Ovary (tissue), 9 donors: ENCODE data around the gene ELANE. TPM values are rescaled to one million over a fixed set of nuclear protein-coding genes. Genes with fewer than 3 reads are reported as not detected.

Experiments
- DNase-seq, 5 donors: peaks; one replicate each; pipeline ENCODE4 v3.0.0-alpha.2; 2019 to 2020
- H3K27ac ChIP-seq, 2 donors: fragments of 200-600 bp; one replicate each; pipeline versions ENCODE4 v1.5.1 to v1.8.0; 2019 to 2022
- H3K27me3 ChIP-seq: fragments of 200-600 bp; one replicate; pipeline ENCODE4 v1.8.0; 2022
- H3K36me3 ChIP-seq: fragments of 200-600 bp; sonication (generic); one replicate; pipeline ENCODE4 v1.5.1; 2019
- H3K4me1 ChIP-seq: one replicate; pipeline ENCODE4 v1.8.1; 2013; ENCODE audit warnings: mild to moderate bottlenecking, moderate library complexity; ENCODE audit not compliant: insufficient read depth
- H3K4me3 ChIP-seq: fragments of 200-600 bp; sonication (generic); one replicate; pipeline ENCODE4 v1.5.1; 2017
- H3K9me3 ChIP-seq, 2 donors: fragments of 200-600 bp in 1 of 2; sonication (generic) in 1 of 2; one replicate each; pipeline versions ENCODE4 v1.5.1 to v1.8.1; 2013 to 2019; ENCODE audit warnings: mild to moderate bottlenecking in 1 of 2, moderate library complexity in 1 of 2
- CTCF ChIP-seq, 3 donors: fragments of 450-650 bp in 2 of 3; fragments of 200-600 bp in 1 of 3; IDR thresholded peaks; one replicate each; pipeline versions ENCODE4 v1.5.1 to v1.8.0; 2016 to 2022; ENCODE audit warnings: antibody characterized with exemption in 3 of 3, mild to moderate bottlenecking in 1 of 3
- EP300 ChIP-seq: sonication (generic); formaldehyde crosslinking; IDR thresholded peaks from one replicate; pipeline ENCODE4 v1.6.1; 2017; ENCODE audit warnings: antibody characterized with exemption
- POLR2A ChIP-seq: fragments of 450-650 bp; IDR thresholded peaks from one replicate; pipeline ENCODE4 v1.6.1; 2017; ENCODE audit warnings: antibody characterized with exemption, mild to moderate bottlenecking, moderate library complexity
- WGBS, 3 donors: extraction: QIAGEN DNeasy Blood & Tissue Kit in 1 of 3; methylation state at CpG; one replicate each; pipeline versions ENCODE4 v1.1.5 to v1.1.7; 2013 to 2017; 5-methylcytosine and 5-hydroxymethylcytosine counted together
- intact Hi-C, 4 donors: fragments of 100-400 bp; cut with DNase I; formaldehyde crosslinking; loops; one replicate each; pipeline versions ENCODE4 v1.11.0 to v1.15.1; 2022 to 2023
- polyA plus RNA-seq, 2 donors: library from polyadenylated mRNA; stranded (reverse); fragments of 200-250 nt in 1 of 2; fragments of 350-450 nt in 1 of 2; fragmentation: Illumina TruSeq in 1 of 2; extraction: RNeasy Lipid Tissue Mini Kit (QIAGEN cat#74804) in 1 of 2; gene quantifications; one replicate each; pipeline ENCODE4 v1.2.3, GENCODE V29; 2013 to 2014
- total RNA-seq, 7 donors: library from RNA; depleted of rRNA in 2 of 7; stranded (reverse); fragments of >200 nt in 2 of 7; fragmentation: NEBNext Ultra II Directional in 3 of 7; extraction: Animal tissue kit (Norgen Biotek cat#: 25700) in 3 of 7; gene quantifications; one replicate each; pipeline versions ENCODE4 v1.1.0 to v1.2.4, GENCODE V29; 2016 to 2023
- donor health status: DM: no; HTN: no; CAD: no; lungs with moderate emphysema.
- donor health status: DM: no; HTN: no; CAD: no.
- donor health status: Bipolar disorder and iron deficiency.
- donor health status: DM: yes; HTN: yes; CAD: no.
- donor health status: DM: no; HTN: no; CAD: no.
- donor health status: DM: yes; HTN: yes; CAD: no.

Gene ELANE
- total and polyA plus RNA-seq, 9 donors, result 0.27 to 0.72 (median 0.47) TPM; not detected in 5

- WGBS, 3 donors, result 77 to 84% (median 78%) methylated on average over 9 of the region's 9 CpGs
- TF ChIP-seq CTCF (IDR thresholded peaks at IDR 0.05) (no peak), EP300 (no peak), POLR2A (no peak)
- no peaks in the 10 kb centered on the region for H3K36me3 ChIP-seq
- H3K27me3 ChIP-seq, result peaks cover 4% of the 10 kb centered on the region
- no peak for DNase-seq
- no peaks in the 10 kb centered on the region for H3K9me3 ChIP-seq
- intact Hi-C loops, result loop anchor here in 3 of 4 donors (2.0 to 10.0 kb wide), 3 partner anchors 61 to 127 kb away; partner anchors contain the start of gene WDR18 (in 2 of the 3)
- H3K4me1 ChIP-seq, result peaks cover 9% of the 10 kb centered on the region
- no peak overlapping the region for H3K27ac ChIP-seq
- no peak overlapping the region for H3K4me3 ChIP-seq
These were observed 6.2 kb downstream of the ELANE start for GRCh38 chr19:858284-858683.

- H3K27ac ChIP-seq, result peak within 1 kb of the TSS; percentile 23 to 24
- H3K9me3 ChIP-seq, result no peaks in the 10 kb centered on the region
- H3K4me3 ChIP-seq, result peak within 1 kb of the TSS; percentile 25
- 29 to 48% (median 44%) methylated on average over 16 to 24 of the region's 24 CpGs for WGBS, 3 donors
- TF ChIP-seq CTCF (IDR thresholded peaks at IDR 0.05), result no peak
- peaks cover 9% of the 10 kb centered on the region for H3K4me1 ChIP-seq
- peaks cover 4% of the 10 kb centered on the region for H3K27me3 ChIP-seq
- intact Hi-C loops, result loop anchor here in 3 of 4 donors (2.0 to 10.0 kb wide), 3 partner anchors 60 to 126 kb away; partner anchors contain the start of gene WDR18 (in 2 of the 3)
- H3K36me3 ChIP-seq, result no peaks in the 10 kb centered on the region
- DNase-seq, result peak in 3 of 5 donors; percentile 50 to 72 (median 57)
These were observed 7.1 kb downstream of the ELANE start, which contains the start of gene CFD for GRCh38 chr19:858868-859843. TSS of gene CFD (plus strand) at chr19:859664. CDS start at chr19:859690, 26 bp downstream.

- Histone ChIP-seq H3K36me3 (no peaks in the 10 kb centered on the region), H3K4me1 (peaks cover 9% of the 10 kb centered on the region), H3K27ac (no peak overlapping the region), H3K4me3 (no peak overlapping the region), H3K9me3 (no peaks in the 10 kb centered on the region), H3K27me3 (peaks cover 4% of the 10 kb centered on the region)
- TF ChIP-seq CTCF (IDR thresholded peaks at IDR 0.05), result no peak
- TF ChIP-seq EP300, result no peak
- no peak for TF ChIP-seq POLR2A
- no peak for DNase-seq
- 37 to 41% (median 39%) methylated on average over 23 to 35 of the region's 35 CpGs for WGBS, 3 donors
- intact Hi-C loops, result loop anchor here in 1 of 4 donors (5.0 kb wide), 1 partner anchor 121 kb away; the partner anchor contains the start of gene WDR18
These were observed 9.1 kb downstream of the ELANE start for GRCh38 chr19:861141-861755.

- intact Hi-C loops, result loop anchor here in 1 of 4 donors (5.0 kb wide), 1 partner anchor 120 kb away; the partner anchor contains the start of gene WDR18
- H3K27me3 ChIP-seq, result peaks cover 4% of the 10 kb centered on the region
- TF ChIP-seq CTCF (IDR thresholded peaks at IDR 0.05) (no peak), EP300 (no peak), POLR2A (no peak)
- H3K4me1 ChIP-seq, result peaks cover 9% of the 10 kb centered on the region
- H3K27ac ChIP-seq, result no peak overlapping the region
- no peak overlapping the region for H3K4me3 ChIP-seq
- no peaks in the 10 kb centered on the region for H3K9me3 ChIP-seq
- H3K36me3 ChIP-seq, result no peaks in the 10 kb centered on the region
- peak in 4 of 5 donors; percentile 53 to 70 (median 64) for DNase-seq
- 10 to 28% (median 11%) methylated on average over 38 to 60 of the region's 60 CpGs for WGBS, 3 donors
These were observed 9.9 kb downstream of the ELANE start for GRCh38 chr19:861756-862580.
